GM12878 (cell line): ENCODE measurements around the gene TMCC2. TPM values are rescaled to one million over a fixed set of nuclear protein-coding genes. Genes with fewer than 3 reads are reported as not detected.

Source experiments
- HDAC2 ChIP-seq: fragments of 200-600 bp; sonication (generic); IDR thresholded peaks from 2 replicates; pipeline ENCODE4 v1.6.1; 2017
- MTA2 ChIP-seq: fragments of 450-650 bp; IDR thresholded peaks from 2 replicates; pipeline ENCODE4 v1.6.1; 2016; ENCODE audit warnings: low read depth, mild to moderate bottlenecking, moderate library complexity
- POU2F2 ChIP-seq: IDR thresholded peaks from 3 replicates; pipeline ENCODE4 v1.6.1; 2011; ENCODE audit warnings: low read depth, mild to moderate bottlenecking, low read length, borderline replicate concordance
- RCOR1 ChIP-seq: conservative IDR thresholded peaks from 2 replicates; pipeline ENCODE4 v1.6.1; 2012; ENCODE audit warnings: low read depth, low read length, improper control_type of control experiment
- SUZ12 ChIP-seq: fragments of 200-600 bp; sonication (generic); IDR thresholded peaks from one replicate; pipeline ENCODE4 v1.6.1; 2018; ENCODE audit warnings: antibody characterized with exemption, mild to moderate bottlenecking; ENCODE audit not compliant: unreplicated experiment
- TAF1 ChIP-seq: IDR thresholded peaks from 2 replicates; pipeline ENCODE4 v1.6.1; 2011; ENCODE audit warnings: mild to moderate bottlenecking, low read depth, low read length, borderline replicate concordance
- ZBED1 ChIP-seq: IDR thresholded peaks from 2 replicates; pipeline ENCODE4 v1.6.1; 2016; ENCODE audit warnings: borderline replicate concordance
- ZNF24 ChIP-seq: fragments of 450-650 bp; IDR thresholded peaks from 2 replicates; pipeline ENCODE4 v1.6.1; 2017; ENCODE audit warnings: antibody characterized with exemption, mild to moderate bottlenecking
- ZZZ3 ChIP-seq: IDR thresholded peaks from 2 replicates; pipeline ENCODE4 v1.6.1; 2011; ENCODE audit warnings: low read depth; ENCODE audit not compliant: control insufficient read depth, insufficient read length
- polyA plus RNA-seq, 11 experiments: library from polyadenylated mRNA; depleted of rRNA in 4 of 11; unstranded in 6 of 11; stranded (reverse) in 5 of 11; fragments of >200 nt; fragmentation: Nextera tagmentation in 4 of 11; fragmentation: Illumina TruSeq in 1 of 11; extraction: Ambion mirVana in 4 of 11; extraction: Trizol in 1 of 11; gene quantifications; 1 replicate in 1 of 11; 2 replicates in 10 of 11; pipeline versions ENCODE4 v1.2.1 to v1.2.3, GENCODE V29; 2011 to 2016; ENCODE audit warnings: inconsistent platforms in 2 of 11, missing spikeins in 2 of 11, low read depth in 1 of 11
- total RNA-seq, 4 experiments: library from RNA; depleted of rRNA in 3 of 4; stranded (reverse); fragments of >200 nt in 3 of 4; fragmentation: Illumina TruSeq in 1 of 4; extraction: Trizol in 1 of 4; gene quantifications; 2 replicates each; pipeline versions ENCODE4 v1.2.1 to v1.2.3, GENCODE V29; 2013 to 2021
- TF ChIP-seq, protein P1 (sequence below): fragments of 450-650 bp; IDR thresholded peaks from 2 replicates; pipeline ENCODE4 v1.6.1; 2017; ENCODE audit warnings: mild to moderate bottlenecking, moderate library complexity

The TMCC2 gene
- total and polyA plus RNA-seq, 10 of the 15 experiments (the other 5 are each of a cell fraction or from before 2014, with no cell fraction given) = 0.06 to 2.3 (median 0.76) TPM

DNA sequence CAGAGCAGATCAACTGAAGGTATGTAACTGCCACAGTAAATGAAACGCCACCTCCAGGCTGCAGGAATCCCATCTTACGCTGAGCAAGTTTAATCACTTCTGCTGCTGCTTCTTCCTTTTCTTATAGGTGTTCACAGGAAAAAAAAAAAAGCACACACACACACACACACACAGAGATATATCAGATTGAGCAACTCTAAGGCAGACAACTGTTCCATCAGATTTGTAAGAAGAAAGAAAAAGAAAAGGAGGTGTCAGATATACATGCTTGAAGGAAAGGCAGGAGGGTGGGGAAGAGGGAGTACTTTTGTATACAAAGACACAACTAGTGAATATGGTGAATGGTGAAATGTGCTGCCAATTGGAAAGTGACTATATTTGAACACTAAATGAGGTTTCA, 44.8 kb upstream of the TMCC2 start (continued):
- TF ChIP-seq, protein P1, sequence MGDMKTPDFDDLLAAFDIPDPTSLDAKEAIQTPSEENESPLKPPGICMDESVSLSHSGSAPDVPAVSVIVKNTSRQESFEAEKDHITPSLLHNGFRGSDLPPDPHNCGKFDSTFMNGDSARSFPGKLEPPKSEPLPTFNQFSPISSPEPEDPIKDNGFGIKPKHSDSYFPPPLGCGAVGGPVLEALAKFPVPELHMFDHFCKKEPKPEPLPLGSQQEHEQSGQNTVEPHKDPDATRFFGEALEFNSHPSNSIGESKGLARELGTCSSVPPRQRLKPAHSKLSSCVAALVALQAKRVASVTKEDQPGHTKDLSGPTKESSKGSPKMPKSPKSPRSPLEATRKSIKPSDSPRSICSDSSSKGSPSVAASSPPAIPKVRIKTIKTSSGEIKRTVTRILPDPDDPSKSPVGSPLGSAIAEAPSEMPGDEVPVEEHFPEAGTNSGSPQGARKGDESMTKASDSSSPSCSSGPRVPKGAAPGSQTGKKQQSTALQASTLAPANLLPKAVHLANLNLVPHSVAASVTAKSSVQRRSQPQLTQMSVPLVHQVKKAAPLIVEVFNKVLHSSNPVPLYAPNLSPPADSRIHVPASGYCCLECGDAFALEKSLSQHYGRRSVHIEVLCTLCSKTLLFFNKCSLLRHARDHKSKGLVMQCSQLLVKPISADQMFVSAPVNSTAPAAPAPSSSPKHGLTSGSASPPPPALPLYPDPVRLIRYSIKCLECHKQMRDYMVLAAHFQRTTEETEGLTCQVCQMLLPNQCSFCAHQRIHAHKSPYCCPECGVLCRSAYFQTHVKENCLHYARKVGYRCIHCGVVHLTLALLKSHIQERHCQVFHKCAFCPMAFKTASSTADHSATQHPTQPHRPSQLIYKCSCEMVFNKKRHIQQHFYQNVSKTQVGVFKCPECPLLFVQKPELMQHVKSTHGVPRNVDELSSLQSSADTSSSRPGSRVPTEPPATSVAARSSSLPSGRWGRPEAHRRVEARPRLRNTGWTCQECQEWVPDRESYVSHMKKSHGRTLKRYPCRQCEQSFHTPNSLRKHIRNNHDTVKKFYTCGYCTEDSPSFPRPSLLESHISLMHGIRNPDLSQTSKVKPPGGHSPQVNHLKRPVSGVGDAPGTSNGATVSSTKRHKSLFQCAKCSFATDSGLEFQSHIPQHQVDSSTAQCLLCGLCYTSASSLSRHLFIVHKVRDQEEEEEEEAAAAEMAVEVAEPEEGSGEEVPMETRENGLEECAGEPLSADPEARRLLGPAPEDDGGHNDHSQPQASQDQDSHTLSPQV = no peak
- no peak for TF ChIP-seq ZZZ3
- TF ChIP-seq MTA2 = no peak
- no peak for TF ChIP-seq TAF1
- no peak for TF ChIP-seq POU2F2
- TF ChIP-seq SUZ12 = no peak
- no peak for TF ChIP-seq ZBED1
- no peak for TF ChIP-seq ZNF24
- no peak for TF ChIP-seq RCOR1
- no peak for TF ChIP-seq HDAC2
- TF ChIP-seq, all 136 proteins: peak for 0
